GM21528 (cell line): Measurements from ENCODE around the gene GALNT16.

Experiments
- ATAC-seq: cut with Tn5 transposase; IDR thresholded peaks from one replicate; pipeline ENCODE4 v1.9.1; 2021; ENCODE audit warnings: mild to moderate bottlenecking, moderate library complexity; ENCODE audit not compliant: unreplicated experiment, low FRiP score

Gene GALNT16

DNA sequence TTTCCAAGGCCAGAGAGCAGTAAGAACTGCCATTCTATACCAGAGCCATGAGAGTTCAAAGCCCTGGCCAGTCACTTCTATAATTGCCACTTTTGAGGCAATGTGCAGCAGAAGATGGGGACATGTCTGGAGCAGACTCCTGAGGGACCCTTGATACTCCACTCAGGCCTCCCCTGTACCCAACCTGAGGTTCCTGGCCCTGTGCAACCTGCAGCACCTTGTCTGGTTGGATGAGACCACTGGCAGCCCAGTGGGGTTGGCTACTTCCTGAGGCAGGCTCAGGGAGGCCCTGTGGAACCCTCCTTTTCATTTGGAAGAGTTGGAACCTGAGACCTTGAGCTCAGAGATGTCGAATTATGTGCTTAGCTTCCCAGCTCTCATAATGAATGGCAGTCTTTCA is 54.4 kb downstream of the GALNT16 start:
- ATAC-seq = no peak

DNA sequence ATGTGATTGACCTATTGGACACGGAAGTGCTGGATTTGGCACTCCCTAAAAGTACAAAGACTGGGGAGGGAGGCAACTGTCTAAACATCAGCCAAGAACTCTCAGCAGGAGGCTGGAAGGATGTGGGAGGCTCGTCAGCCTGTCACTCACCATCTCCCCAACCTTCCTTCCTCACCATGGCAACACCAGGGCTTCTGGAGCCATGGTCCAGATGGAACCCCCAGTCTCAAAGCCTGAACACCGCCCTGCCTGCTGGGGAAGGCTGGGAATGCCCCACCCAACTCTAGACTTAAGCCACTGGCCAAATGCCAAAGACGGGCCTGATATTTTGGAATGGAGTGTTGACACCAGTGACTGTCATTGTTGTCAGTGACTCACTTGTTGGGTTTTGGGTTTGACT is 55.3 kb downstream of the GALNT16 start:
- ATAC-seq = no peak

DNA sequence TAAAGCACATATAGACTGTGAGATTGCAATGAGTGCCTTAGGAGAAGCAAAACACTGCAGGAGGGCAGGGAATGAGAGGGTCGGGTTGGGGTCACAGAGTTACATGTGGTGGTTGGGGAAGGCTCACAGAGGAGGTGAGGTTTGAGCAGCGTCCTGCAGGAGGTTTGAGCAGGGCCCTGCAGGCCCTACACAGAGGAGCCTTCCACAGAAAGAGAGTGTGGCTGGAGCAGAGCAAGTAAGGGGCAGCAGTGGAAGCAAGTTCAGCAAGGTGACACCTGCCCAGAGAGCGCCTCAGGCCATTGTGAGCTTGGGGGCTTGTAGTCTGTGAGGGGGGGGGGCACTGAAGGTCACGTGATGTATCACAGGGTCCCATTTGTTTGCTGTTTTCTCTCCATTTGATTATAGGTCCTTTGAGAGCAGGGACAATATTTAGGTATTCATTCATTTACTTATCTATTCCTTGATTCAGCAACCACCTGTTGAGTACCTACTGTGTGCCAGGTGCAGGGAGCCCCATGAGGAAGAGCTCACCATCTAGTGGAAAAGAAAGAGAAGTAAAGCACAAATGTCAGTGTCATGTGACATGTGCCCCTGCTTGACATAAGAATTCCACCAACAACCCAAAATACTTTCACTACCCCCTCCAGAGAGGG is 56.6 kb downstream of the GALNT16 start:
- no peak for ATAC-seq

DNA sequence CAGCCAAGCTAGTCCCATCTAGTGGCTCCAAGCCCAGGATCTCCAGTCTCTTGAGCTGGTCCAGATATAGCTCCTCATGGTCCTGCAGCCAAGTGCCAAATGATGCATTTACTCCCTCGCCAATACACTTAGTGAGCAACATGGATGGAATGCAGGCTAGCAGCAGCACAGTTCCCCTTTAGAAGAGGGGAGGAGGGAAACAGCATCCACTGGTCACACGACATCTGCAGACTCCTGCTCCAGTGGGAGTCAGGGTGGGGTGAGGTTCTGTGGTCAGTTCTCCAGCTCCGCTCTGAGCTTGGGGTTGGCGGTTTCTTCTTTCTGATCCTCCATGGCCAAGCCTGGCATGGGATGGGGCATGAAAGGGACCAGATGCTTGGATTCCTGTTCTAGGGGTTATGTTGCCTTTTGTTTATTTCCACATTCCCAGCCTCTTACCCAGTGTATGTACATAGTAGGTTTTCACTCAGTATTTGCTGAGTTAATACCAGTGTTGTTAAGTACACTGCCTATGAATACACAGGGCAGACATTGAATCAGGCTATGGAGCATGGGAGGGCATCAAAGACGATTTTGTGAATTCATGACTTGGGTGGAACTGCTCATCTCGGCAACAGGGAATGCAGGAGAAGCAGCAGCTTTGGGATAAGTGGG is 57.3 kb downstream of the GALNT16 start:
- ATAC-seq = no peak

DNA sequence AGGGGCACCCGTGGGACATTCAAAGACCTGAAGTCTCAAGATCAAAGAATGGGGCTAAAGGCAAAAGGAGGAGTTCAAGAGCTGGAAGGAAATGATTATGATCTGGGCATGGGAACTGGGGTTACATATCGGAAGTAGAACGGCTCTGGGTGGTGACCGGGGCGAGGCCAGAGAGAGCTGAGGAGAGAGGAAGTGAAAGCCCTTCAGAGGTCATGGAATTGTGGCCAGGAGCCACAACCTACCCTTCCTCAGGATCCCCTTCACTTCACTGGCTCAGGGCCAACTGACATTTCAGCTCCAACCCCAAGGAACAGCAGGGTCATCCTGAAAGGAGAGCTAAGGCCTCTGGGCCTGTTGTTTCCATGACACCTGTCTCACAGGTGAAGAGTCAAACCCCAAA is 57.8 kb downstream of the GALNT16 start:
- ATAC-seq = no peak

DNA sequence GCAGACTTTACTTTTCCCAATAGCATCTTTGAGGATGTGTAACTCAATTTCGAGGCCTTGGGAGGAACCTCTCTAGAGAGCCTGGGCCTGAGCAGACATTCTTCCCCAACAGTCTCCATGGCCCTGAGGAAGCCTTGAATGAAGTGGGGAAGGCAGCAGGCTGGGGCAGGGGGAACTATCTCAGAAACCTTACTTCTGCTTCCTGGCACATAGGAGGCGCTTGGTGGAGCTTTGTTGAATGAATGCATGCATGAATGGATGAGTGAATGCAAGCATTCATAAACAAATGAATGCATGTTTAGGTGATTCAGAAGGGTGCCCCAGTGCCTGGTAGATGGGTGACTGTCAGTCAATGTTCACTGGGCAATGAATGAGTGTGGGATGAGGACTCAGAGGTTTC is 58.3 kb downstream of the GALNT16 start:
- ATAC-seq = no peak

DNA sequence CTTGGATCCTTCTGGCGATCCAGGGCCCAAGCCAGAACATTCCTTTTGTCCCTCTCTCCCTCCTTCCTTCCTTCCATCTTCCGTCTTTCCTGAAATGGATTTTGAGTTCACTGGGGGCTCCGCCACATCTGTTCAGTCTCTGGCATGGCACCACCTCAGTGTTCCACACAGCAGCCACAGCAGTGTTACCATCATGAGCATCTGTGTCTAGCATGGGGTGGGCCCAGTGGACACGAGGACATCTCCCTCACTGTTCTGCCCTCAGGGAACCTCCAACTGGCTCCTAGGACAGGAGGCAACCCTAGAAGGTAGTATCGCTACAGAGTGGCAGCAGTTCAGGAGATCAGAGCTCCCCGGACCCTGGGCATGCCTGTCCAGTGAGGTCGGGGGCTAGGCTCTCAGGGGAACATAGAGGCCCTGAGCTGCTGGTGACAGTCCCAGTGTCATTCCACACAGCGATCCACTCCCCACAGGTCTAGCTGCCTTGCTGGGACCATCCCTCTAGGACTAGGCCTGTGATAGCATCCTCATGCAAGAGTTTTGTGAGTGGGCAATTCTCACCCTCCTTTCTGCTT is 59.0 kb downstream of the GALNT16 start:
- ATAC-seq = no peak

DNA sequence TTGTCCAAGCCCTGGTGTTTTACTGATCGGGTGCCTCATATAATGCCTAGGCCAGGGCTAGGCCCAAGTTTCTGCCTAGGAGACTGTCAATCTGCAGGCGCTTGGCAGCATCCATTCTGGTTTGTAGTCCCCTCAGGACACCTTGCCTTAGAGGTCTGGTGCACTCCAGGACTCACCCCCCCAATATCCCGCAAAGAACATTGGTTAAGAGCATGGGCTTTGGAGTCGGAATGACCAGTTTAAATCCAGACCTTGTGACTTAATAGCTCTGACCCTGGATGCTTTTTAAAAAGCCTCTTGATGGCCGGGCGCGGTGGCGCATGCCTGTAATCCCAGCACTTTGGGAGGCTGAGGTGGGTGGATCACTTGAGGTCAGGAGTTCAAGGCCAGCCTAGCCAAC is 60.0 kb downstream of the GALNT16 start:
- ATAC-seq = no peak

DNA sequence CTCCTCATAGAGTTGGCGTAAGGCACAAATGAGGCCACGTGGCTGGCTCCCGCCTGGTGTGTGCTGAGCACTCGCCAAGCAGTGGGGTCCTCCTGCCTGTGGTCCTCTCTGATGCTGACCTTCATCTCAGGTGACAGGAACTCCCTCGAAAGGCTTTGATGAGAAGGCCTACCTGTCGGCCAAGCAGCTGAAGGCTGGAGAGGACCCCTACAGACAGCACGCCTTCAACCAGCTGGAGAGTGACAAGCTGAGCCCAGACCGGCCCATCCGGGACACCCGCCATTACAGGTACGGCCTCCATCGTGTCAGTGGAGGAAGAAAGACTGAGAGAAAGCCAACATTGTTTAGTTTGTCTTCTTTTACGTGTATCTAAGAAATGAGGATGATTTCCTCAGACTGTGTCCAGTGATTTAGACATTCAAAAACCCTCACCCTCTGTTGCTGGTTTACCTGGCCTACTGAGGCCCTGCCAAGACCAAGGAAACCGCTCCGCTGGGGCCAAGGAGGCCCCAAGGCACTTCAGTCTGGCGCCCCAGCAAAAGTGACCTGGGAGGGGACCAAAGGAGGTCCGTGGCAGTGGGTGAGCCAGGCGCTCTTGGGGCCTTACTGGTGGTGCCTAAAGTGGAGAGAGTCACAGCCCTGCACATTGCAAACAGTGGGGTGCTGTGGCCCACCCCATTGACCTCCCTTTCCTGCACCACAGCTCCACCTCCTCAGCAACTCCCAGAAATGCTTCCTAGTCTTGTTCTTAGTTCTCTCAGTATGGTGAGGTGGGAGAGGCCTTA is 60.8 kb downstream of the GALNT16 start:
- ATAC-seq = no peak

DNA sequence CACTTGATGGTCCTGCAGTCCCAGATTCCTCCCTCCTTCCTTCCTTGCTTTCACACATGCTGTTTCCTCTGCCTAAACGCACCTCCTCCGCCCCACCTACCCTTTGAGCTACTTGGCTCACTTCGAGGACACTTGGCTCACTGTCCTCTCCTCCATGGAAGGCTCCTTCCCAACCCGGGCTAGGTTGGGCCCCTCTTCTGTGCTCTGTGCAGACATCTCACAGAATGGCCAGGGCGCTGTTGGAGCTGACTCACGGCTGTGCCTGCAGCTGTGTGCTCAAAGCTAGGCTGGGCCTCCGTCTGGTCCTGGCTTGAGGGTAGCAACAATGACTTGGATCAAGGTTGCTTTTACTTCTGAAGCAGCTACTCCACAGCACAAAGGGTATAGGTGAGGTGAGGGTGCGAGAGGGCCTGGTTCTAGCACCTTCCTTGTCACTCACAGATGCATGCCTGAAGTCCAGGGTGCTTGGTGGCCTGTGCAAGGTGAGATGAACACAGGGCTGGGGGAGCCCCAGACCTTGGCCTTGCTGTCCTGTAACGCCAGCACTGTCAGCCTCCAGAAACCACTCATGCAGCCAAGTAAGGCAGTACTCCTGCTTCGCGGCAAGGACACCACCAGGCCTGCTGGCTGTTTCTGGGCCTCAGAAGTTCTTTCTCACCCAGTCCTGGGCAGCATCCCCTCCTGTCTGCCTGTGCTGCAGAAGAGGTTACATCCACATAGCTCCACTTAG is 61.8 kb downstream of the GALNT16 start:
- ATAC-seq = no peak

DNA sequence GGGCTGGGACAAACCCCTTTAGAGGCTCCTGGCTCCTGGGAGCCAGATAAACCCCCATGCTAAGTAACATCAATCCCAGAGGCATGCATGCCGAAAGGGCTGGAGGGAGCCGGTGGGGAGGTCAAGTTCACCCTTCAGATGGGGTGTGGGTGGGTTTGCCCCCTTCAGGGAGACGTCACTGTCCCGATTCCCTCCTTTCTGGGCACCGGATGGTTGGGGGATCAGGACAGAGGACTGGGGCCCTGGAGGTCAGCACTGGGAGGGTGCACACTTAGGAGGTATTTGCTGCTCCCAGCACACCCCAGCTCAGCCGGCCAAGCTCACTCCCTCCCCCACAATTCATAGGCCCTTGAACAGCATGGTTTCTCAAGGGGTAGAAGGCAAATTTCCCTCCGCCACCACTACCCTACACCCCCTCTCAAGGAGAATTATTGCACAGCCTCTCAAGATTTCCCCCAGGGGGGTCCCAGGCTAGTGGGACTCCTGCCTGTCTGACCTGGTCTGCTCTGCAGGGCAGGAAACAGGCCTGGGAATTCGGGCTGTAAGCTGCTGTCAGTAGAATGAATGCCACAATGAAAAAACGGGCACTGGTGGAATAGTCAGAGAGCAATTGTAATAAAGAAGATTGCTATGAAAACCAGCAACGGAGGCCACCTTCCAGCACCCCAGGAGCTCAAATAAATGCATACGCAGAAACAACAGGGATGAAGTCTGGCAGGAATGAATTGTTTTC is 63.5 kb downstream of the GALNT16 start:
- no peak for ATAC-seq

DNA sequence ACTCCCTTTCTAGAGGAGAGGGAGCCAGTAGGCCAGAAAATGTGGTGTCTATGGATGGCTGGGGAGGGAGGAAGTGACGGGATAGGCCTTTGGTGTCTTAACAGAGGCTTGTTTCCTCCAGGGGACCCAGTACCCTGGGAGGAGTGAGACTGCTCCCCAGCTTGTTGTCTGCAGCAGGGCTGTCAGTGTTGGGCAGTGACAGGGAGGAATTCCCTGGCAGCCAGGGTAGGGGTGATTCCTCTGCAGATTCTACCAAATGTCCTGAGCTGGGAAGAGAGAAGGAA is 64.0 kb downstream of the GALNT16 start:
- no peak for ATAC-seq

DNA sequence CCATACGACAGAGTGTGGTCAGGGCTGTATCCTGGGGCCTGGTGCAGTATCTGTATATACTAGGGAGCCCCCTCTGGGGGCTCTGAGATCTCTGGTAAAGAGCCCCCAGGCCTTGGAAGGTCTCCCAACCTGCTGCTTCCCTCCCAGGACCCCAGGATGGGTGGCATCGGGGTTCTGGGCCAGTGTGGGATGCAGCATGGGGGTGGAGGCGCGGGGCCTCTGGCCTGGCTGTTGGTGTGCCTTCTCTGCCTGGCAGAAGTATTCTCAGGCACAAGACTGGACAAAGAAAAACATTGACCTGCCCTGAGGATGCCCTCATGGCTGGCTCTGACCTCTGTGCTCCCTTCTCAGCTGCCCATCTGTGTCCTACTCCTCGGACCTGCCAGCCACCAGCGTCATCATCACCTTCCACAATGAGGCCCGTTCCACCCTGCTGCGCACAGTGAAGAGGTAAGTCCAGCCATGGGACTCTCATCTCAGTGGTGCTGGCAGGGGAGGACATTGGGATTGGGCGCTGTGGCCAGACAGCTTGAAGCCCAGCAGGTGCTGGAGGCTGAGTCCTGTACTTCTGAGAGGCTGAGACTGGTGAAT is 64.5 kb downstream of the GALNT16 start:
- ATAC-seq = no peak

DNA sequence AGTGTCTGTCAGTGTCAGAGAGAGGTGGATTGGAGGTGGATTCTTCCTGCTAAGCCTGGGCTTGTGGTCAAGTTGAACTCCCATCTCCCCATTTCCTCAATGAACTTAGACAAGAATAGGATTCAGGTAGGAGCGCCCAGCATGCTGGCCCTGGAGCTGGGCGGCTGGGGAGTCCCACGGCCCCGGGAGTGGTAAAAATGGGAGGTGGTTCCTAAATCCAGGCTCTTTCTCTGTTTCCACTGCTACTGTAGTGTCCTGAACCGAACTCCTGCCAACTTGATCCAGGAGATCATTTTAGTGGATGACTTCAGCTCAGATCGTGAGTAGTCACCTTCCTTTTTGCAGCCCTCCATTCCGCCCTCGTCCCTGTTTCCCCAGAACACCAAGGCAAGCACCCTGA is 65.1 kb downstream of the GALNT16 start:
- no peak for ATAC-seq

DNA sequence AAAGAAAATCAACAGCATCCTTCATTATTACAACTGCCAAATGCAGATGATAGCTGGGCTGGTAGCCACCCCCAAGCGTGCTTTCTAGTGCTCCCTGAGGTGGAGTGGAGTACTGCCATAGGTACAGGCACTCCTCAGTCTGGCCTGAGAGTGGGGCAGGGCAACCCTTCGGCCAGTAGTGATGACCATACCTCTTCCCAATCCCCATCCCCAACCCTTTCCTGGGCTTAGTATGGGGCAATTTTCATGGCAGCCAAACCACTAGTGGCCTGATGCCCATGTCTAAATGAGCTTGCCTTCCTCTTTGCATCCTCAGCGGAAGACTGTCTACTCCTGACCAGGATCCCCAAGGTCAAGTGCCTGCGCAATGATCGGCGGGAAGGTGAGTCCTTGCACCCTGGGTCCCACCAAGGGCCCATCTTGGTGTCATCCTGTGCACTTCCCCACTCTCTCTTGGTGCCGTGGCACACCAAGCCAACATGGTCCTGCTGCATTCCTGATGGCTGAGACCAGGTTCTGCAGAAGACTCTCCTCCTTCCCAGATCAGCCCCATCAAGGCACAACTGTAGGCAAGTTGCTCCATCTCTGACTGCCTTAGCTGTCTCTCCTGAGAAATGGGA is 65.8 kb downstream of the GALNT16 start:
- no peak for ATAC-seq

DNA sequence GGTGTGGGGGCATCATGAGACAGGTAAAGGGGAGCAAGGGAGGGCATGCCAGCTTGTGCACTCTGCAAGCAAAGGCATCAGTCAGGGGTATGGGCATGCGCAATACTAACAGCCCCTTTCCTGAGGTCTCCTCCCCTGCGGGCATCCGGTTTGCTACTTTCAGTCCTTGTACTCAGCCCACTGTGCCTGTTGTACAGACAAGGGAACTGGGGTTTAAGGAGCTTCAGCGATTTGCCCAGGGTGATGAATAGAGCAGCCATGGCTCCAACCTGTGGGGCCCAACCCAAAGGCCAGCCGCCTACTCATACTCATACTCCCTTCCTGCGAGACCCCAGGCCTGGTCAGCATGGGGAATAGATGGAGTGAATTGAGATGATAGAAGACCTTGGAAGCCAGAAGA is 66.7 kb downstream of the GALNT16 start:
- no peak for ATAC-seq

DNA sequence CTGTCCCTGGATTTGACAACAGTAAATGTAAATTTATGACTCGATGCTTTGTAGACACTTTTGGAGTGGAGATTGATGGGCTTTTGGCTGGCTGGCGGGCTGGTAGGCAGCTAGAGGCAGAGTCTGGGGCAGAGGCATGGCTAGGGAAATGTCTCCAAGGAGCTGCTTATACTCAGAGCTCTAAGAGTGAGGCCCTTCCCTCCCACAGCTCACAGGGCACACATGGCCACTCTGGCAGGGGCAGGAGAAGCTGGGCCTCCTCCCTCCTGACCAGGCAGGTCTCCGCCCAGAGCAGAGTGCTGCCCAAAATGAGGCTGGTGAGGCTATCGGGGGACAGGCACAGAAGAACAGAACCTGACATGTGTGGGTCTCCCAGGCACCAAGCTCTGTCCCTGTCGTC is 67.5 kb downstream of the GALNT16 start:
- no peak for ATAC-seq

DNA sequence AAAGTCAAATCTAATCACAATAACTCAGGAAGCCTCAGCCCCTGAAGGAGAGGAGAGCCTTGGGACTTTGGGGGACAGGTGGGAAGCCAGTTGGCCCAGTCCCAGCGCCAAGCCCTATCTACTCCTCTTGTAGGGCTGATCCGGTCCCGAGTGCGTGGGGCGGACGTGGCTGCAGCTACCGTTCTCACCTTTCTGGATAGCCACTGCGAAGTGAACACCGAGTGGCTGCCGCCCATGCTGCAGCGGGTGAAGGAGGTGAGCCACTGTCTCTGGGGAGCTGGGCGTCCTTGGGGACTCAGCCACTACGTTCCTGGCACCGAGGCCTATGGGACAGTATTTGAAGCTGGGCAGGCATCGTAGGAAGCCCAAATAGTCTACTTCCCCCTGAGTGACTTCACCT is 68.4 kb downstream of the GALNT16 start:
- no peak for ATAC-seq

DNA sequence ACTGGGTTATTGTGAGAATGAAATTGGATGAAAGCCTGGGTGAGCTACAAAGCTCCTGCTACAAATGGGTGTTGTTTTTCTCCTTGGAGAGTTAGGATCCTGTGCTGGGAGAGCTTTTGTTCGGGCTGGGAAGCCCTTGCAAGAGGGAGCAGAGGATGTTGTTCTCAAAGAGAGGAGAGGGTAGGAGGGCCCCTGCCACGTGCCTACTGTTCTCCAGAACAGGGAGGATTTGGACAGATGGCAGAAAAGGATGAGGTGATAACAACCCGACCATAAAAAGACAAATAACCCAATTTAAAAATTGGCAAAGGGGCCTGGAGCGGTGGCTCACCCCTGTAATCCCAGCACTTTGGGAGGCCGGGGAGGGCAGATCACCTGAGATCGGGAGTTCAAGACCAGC is 68.8 kb downstream of the GALNT16 start:
- ATAC-seq = no peak

DNA sequence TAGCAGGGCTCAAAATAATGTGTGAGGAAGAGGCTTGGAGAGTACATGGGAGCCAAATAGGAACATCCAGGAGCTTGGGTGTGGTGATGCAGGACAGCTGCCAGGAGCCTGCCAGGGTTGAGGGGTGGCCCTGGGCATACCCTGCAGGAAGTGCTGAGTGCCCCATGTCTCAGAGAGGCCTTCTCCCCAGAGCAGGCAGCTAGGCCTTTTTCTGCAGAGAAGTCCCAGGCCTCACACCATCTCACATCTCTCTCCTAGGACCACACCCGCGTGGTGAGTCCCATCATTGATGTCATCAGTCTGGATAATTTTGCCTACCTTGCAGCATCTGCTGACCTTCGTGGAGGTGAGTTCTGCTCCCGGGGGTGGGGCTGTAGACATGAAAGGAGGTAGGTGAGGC is 71.2 kb downstream of the GALNT16 start:
- no peak for ATAC-seq
